ENCODE data around the gene ZCCHC8. TPM values are rescaled to one million over a fixed set of nuclear protein-coding genes. Genes with fewer than 3 reads are reported as not detected.
"Not testable (repeated sequence)": the region's sequence is repeated elsewhere in the genome, so short reads cannot be mapped to it uniquely, and the experiment has no call there.

ZCCHC8 gene
- total RNA-seq, 1 experiment from 2014 or later = 40.4 TPM

- peaks cover 86% of the 10 kb centered on the region for H3K36me3 ChIP-seq (ENCODE audit: insufficient read depth, low read length, poor library complexity, severe bottlenecking)
These were observed 13.8 kb downstream of the ZCCHC8 start for GRCh38 chr12:122486805-122487426.

DNA sequence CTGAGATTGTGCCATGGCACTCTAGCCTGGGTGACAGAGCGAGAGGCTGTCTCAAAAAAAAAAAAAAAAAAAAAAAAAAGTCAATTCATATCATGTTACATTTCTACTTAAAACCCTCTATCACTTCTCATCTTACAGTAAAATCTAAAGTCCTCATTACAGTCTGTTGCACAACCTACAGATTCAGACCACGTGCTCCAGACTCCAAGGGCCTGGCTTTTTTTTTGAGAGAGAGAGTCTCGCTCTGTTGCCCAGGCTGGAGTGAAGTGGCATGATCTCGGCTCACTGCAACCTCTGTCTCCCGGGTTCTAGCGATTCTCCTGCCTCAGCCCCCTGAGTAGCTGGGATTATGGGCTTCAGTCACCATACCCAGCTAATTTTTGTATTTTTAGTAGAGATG, 14.4 kb downstream of the ZCCHC8 start:
- H3K9me3 ChIP-seq (ENCODE audit: low read depth, low read length, poor library complexity, severe bottlenecking); H3K4me3 ChIP-seq (ENCODE audit: low read depth, low read length, poor library complexity, severe bottlenecking); H3K4me1 ChIP-seq (ENCODE audit: insufficient read depth, low read length, poor library complexity, severe bottlenecking); BruUV-seq (replicated peaks); CTCF ChIA-PET; H3K27me3 ChIP-seq (replicated peaks; ENCODE audit: insufficient read depth, low read depth, low read length, poor library complexity); intact Hi-C loops (cut with micrococcal nuclease; ENCODE audit: unreplicated experiment): not testable (repeated sequence)
- Histone ChIP-seq H3K36me3 (ENCODE audit: insufficient read depth, low read length, poor library complexity, severe bottlenecking) (peaks cover 88% of the 10 kb centered on the region), H3K27ac (ENCODE audit: low read depth, low read length, poor library complexity, severe bottlenecking) (peak overlapping the region; percentile 45)
- DNase-seq (ENCODE audit: low spot score) = peak; percentile 67
- POLR2A ChIA-PET (ENCODE audit: low non-redundant PET) = interaction anchor here (0.7 kb wide), 1 partner anchor 38 kb away, joined by 19 read pairs; no protein-coding TSS in a partner anchor

More at GRCh38 chr12:122486805-122487426, 13.8 kb downstream of the ZCCHC8 start:
- CTCF ChIA-PET = no interaction called here
- DNase-seq (ENCODE audit: low spot score) = no peak
- H3K27me3 ChIP-seq (replicated peaks; ENCODE audit: insufficient read depth, low read depth, low read length, poor library complexity) = no peaks in the 10 kb centered on the region
- BruUV-seq (replicated peaks) = no TSS peak
- TF ChIP-seq, protein P1, sequence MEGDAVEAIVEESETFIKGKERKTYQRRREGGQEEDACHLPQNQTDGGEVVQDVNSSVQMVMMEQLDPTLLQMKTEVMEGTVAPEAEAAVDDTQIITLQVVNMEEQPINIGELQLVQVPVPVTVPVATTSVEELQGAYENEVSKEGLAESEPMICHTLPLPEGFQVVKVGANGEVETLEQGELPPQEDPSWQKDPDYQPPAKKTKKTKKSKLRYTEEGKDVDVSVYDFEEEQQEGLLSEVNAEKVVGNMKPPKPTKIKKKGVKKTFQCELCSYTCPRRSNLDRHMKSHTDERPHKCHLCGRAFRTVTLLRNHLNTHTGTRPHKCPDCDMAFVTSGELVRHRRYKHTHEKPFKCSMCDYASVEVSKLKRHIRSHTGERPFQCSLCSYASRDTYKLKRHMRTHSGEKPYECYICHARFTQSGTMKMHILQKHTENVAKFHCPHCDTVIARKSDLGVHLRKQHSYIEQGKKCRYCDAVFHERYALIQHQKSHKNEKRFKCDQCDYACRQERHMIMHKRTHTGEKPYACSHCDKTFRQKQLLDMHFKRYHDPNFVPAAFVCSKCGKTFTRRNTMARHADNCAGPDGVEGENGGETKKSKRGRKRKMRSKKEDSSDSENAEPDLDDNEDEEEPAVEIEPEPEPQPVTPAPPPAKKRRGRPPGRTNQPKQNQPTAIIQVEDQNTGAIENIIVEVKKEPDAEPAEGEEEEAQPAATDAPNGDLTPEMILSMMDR (conservative IDR thresholded peaks at IDR 0.05; ENCODE audit: low read depth, low read length) = no peak
- no peak overlapping the region for H3K4me3 ChIP-seq (ENCODE audit: low read depth, low read length, poor library complexity, severe bottlenecking)
- intact Hi-C loops (cut with micrococcal nuclease; ENCODE audit: unreplicated experiment) = no loop called here
- peak overlapping the region; percentile 45 for H3K27ac ChIP-seq (ENCODE audit: low read depth, low read length, poor library complexity, severe bottlenecking)
- POLR2A ChIA-PET (ENCODE audit: low non-redundant PET) = no interaction called here
- no peaks in the 10 kb centered on the region for H3K9me3 ChIP-seq (ENCODE audit: low read depth, low read length, poor library complexity, severe bottlenecking)
- no peaks in the 10 kb centered on the region for H3K4me1 ChIP-seq (ENCODE audit: insufficient read depth, low read length, poor library complexity, severe bottlenecking)

- DNase-seq (ENCODE audit: low spot score); H3K27ac ChIP-seq (ENCODE audit: low read depth, low read length, poor library complexity, severe bottlenecking); BruUV-seq (replicated peaks); H3K4me1 ChIP-seq (ENCODE audit: insufficient read depth, low read length, poor library complexity, severe bottlenecking); H3K9me3 ChIP-seq (ENCODE audit: low read depth, low read length, poor library complexity, severe bottlenecking); H3K4me3 ChIP-seq (ENCODE audit: low read depth, low read length, poor library complexity, severe bottlenecking); intact Hi-C loops (cut with micrococcal nuclease; ENCODE audit: unreplicated experiment); H3K27me3 ChIP-seq (replicated peaks; ENCODE audit: insufficient read depth, low read depth, low read length, poor library complexity); POLR2A ChIA-PET (ENCODE audit: low non-redundant PET): not testable (repeated sequence)
- CTCF ChIA-PET = interaction anchor here (0.6 to 0.7 kb wide), 2 partner anchors 13 to 52 kb away, joined by 3 to 7 read pairs; no protein-coding TSS in a partner anchor
- peaks cover 88% of the 10 kb centered on the region for H3K36me3 ChIP-seq (ENCODE audit: insufficient read depth, low read length, poor library complexity, severe bottlenecking)
These were observed 16.3 kb downstream of the ZCCHC8 start for GRCh38 chr12:122484385-122484784.

- no peak overlapping the region for H3K4me3 ChIP-seq (ENCODE audit: low read depth, low read length, poor library complexity, severe bottlenecking)
- DNase-seq (ENCODE audit: low spot score) = no peak
- H3K27ac ChIP-seq (ENCODE audit: low read depth, low read length, poor library complexity, severe bottlenecking) = no peak overlapping the region
- intact Hi-C loops (cut with micrococcal nuclease; ENCODE audit: unreplicated experiment) = no loop called here
- H3K27me3 ChIP-seq (replicated peaks; ENCODE audit: insufficient read depth, low read depth, low read length, poor library complexity) = no peaks in the 10 kb centered on the region
- BruUV-seq (replicated peaks) = no TSS peak
- POLR2A ChIA-PET (ENCODE audit: low non-redundant PET) = no interaction called here
- TF ChIP-seq, protein P1 (conservative IDR thresholded peaks at IDR 0.05; ENCODE audit: low read depth, low read length) = no peak
- TF ChIP-seq EZH2 (IDR thresholded peaks at IDR 0.05; ENCODE audit: borderline replicate concordance, low read depth, low read length, poor library complexity, severe bottlenecking) = no peak
- H3K9me3 ChIP-seq (ENCODE audit: low read depth, low read length, poor library complexity, severe bottlenecking) = no peaks in the 10 kb centered on the region
- H3K36me3 ChIP-seq (ENCODE audit: insufficient read depth, low read length, poor library complexity, severe bottlenecking) = peaks cover 88% of the 10 kb centered on the region
- CTCF ChIA-PET = interaction anchor here (0.6 to 0.7 kb wide), 2 partner anchors 13 to 52 kb away, joined by 3 to 7 read pairs; no protein-coding TSS in a partner anchor
- H3K4me1 ChIP-seq (ENCODE audit: insufficient read depth, low read length, poor library complexity, severe bottlenecking) = no peaks in the 10 kb centered on the region
These were observed 16.8 kb downstream of the ZCCHC8 start for GRCh38 chr12:122483969-122484368.
